ENCODE results near the gene ZNF175. TPM values are rescaled to one million over a fixed set of nuclear protein-coding genes. Genes with fewer than 3 reads are reported as not detected.

Gene ZNF175
- polyA plus RNA-seq, 1 donor (not counting 4 experiments of a cell fraction or from before 2014, with no cell fraction given) = 3.8 TPM

DNA sequence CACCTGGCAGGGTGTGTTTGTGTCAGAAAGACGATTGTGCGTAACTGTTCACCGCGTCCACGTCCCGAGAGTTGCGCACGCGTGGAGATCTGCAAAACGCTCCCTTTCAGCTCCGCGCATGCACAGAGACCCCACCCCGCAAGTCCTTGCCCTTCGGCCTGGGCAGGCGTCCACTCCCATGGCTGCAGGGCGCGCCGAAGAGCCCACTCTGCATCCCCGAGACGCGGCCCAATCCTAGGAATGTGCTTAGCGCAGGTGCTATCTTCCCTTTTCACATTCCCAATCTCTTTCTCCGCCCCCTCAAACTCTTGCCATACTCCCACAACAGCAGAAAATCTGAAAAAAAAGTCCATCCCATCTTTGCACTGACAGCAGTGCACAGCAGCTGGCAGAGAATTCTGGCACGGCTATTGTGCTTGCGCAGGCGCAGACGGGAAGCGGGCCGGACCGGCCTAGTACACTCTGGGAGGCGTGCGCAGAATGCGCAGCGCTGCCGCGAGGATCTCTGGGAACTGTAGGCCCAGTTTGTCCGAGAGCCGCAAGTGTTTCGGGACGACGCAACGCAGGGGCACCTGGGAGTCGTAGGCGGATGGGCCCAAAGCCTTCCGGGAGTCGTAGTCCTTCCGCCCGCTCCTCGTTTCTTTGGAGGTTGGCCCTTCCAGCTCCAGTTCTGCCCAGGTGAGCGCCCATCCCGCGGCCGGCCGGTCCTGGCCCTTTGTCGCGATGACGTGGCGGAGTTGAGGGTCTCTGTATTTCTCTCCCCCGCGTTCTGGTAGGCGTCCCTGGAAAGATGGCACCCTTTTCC is 23.1 kb downstream of the ZNF175 start:
- H3K27me3 ChIP-seq (ENCODE audit: control insufficient read depth, extremely low read depth, insufficient read depth, low read length) = no peaks in the 10 kb centered on the region
- H3K4me1 ChIP-seq (ENCODE audit: control insufficient read depth, extremely low read depth, insufficient read depth, low read length) = peaks cover 10% of the 10 kb centered on the region
- peak overlapping the region; percentile 99 for H2AFZ ChIP-seq (ENCODE audit: control insufficient read depth, low read length)
- peak overlapping the region; percentile 33 for H3K27ac ChIP-seq (ENCODE audit: control insufficient read depth, insufficient read depth, low read length)
- H3K4me2 ChIP-seq (ENCODE audit: control insufficient read depth, extremely low read depth, insufficient read depth, low read depth, low read length) = peak overlapping the region; percentile 75
- dilution Hi-C loops (cut with MboI; ENCODE audit: extremely low pct_ligation_motif_present, low sequenced_read_pairs) = no loop called here
- DNase-seq (ENCODE audit: low read depth, low spot score) = peak; percentile 73
- peak overlapping the region; percentile 51 to 83 (median 70) for H3K4me3 ChIP-seq (ENCODE audit: control insufficient read depth in 2 of 3, extremely low read depth in 1 of 3, insufficient read depth in 2 of 3, low read depth in 1 of 3, low read length in 3 of 3)
- peak; percentile 69 for FAIRE-seq
- TF ChIP-seq, protein P1, sequence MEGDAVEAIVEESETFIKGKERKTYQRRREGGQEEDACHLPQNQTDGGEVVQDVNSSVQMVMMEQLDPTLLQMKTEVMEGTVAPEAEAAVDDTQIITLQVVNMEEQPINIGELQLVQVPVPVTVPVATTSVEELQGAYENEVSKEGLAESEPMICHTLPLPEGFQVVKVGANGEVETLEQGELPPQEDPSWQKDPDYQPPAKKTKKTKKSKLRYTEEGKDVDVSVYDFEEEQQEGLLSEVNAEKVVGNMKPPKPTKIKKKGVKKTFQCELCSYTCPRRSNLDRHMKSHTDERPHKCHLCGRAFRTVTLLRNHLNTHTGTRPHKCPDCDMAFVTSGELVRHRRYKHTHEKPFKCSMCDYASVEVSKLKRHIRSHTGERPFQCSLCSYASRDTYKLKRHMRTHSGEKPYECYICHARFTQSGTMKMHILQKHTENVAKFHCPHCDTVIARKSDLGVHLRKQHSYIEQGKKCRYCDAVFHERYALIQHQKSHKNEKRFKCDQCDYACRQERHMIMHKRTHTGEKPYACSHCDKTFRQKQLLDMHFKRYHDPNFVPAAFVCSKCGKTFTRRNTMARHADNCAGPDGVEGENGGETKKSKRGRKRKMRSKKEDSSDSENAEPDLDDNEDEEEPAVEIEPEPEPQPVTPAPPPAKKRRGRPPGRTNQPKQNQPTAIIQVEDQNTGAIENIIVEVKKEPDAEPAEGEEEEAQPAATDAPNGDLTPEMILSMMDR (optimal IDR thresholded peaks at IDR 0.05 in 1 of 3, IDR thresholded peaks at IDR 0.05 in 1 of 3, conservative IDR thresholded peaks at IDR 0.05 in 1 of 3; ENCODE audit: extremely low read depth in 1 of 3, insufficient read depth in 2 of 3, low read length in 3 of 3) = no peak
- no peak for TF ChIP-seq EZH2 (IDR thresholded peaks at IDR 0.05; ENCODE audit: low read length)
- no peaks in the 10 kb centered on the region for H4K20me1 ChIP-seq (ENCODE audit: control insufficient read depth, extremely low read depth, insufficient read depth, low read length)
- H3K9ac ChIP-seq (ENCODE audit: control insufficient read depth, extremely low read depth, insufficient read depth, low read length) = peak overlapping the region; percentile 71
- H3K79me2 ChIP-seq (ENCODE audit: control insufficient read depth, insufficient read depth, low read length) = no peaks in the 10 kb centered on the region
- no peaks in the 10 kb centered on the region for H3K36me3 ChIP-seq (ENCODE audit: control insufficient read depth in 2 of 2, extremely low read depth in 1 of 2, insufficient read depth in 2 of 2, low read length in 2 of 2)
- H3K9me1 ChIP-seq (ENCODE audit: control insufficient read depth, extremely low read depth, insufficient read depth, low read length) = no peaks in the 10 kb centered on the region
- H3K9me3 ChIP-seq (ENCODE audit: control insufficient read depth, low read depth, low read length) = no peaks in the 10 kb centered on the region

DNA sequence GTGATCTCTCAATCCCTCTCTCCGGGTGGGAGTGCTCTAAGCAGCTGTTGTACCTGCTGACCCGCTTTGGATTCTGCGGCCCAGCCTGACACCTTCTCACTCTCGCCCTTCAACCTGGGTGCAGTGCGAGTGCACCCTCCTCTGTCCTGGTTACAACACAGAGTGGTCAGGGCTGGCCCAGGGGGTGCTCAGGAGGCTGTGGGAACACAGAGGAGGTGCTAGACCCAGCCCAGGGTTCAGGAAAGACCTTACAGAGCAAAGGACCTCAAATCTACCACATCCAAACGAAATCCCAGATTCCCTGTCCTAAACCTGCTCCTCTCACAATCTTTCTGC is 23.7 kb downstream of the ZNF175 start:
- DNase-seq (ENCODE audit: low read depth, low spot score) = no peak
- Histone ChIP-seq H3K9me1 (ENCODE audit: control insufficient read depth, extremely low read depth, insufficient read depth, low read length) (no peaks in the 10 kb centered on the region), H3K36me3 (ENCODE audit: control insufficient read depth in 2 of 2, extremely low read depth in 1 of 2, insufficient read depth in 2 of 2, low read length in 2 of 2) (no peaks in the 10 kb centered on the region), H3K4me1 (ENCODE audit: control insufficient read depth, extremely low read depth, insufficient read depth, low read length) (peaks cover 10% of the 10 kb centered on the region), H3K4me3 (ENCODE audit: control insufficient read depth in 2 of 3, extremely low read depth in 1 of 3, insufficient read depth in 2 of 3, low read depth in 1 of 3, low read length in 3 of 3) (peak overlapping the region; percentile 51 to 71 (median 70)), H3K9me3 (ENCODE audit: control insufficient read depth, low read depth, low read length) (no peaks in the 10 kb centered on the region), H3K79me2 (ENCODE audit: control insufficient read depth, insufficient read depth, low read length) (no peaks in the 10 kb centered on the region), H3K27ac (ENCODE audit: control insufficient read depth, insufficient read depth, low read length) (peak overlapping the region; percentile 33), H3K4me2 (ENCODE audit: control insufficient read depth, extremely low read depth, insufficient read depth, low read depth, low read length) (peak overlapping the region; percentile 75), H4K20me1 (ENCODE audit: control insufficient read depth, extremely low read depth, insufficient read depth, low read length) (no peaks in the 10 kb centered on the region), H3K9ac (ENCODE audit: control insufficient read depth, extremely low read depth, insufficient read depth, low read length) (peak overlapping the region; percentile 70), H2AFZ (ENCODE audit: control insufficient read depth, low read length) (peak overlapping the region; percentile 99), H3K27me3 (ENCODE audit: control insufficient read depth, extremely low read depth, insufficient read depth, low read length) (no peaks in the 10 kb centered on the region)
- dilution Hi-C loops (cut with MboI; ENCODE audit: extremely low pct_ligation_motif_present, low sequenced_read_pairs) = no loop called here
- TF ChIP-seq EZH2 (IDR thresholded peaks at IDR 0.05; ENCODE audit: low read length) = no peak
- TF ChIP-seq, protein P1 (optimal IDR thresholded peaks at IDR 0.05 in 1 of 3, IDR thresholded peaks at IDR 0.05 in 1 of 3, conservative IDR thresholded peaks at IDR 0.05 in 1 of 3; ENCODE audit: extremely low read depth in 1 of 3, insufficient read depth in 2 of 3, low read length in 3 of 3) = no peak
- FAIRE-seq = no peak
